Activated CD8-positive, alpha-beta memory T cell treated with anti-CD3 and anti-CD28 coated beads, Interleukin-2, amount 50 U/mL, for 1 hour (primary cell): ENCODE data around the gene NEK6.

Experiments used
- DNase-seq: peaks from one replicate; pipeline ENCODE4 v3.0.0-alpha.2; 2020; ENCODE audit errors: extremely low read depth

The NEK6 gene

GRCh38 chr9:124399323-124399967 lies 141.7 kb downstream of the NEK6 start:
- no peak for DNase-seq

- DNase-seq = no peak
Measured at GRCh38 chr9:124399968-124400940, 142.5 kb downstream of the NEK6 start.
